H1 (cell line): ENCODE measurements around the gene POLN. TPM values are rescaled to one million over a fixed set of nuclear protein-coding genes. Genes with fewer than 3 reads are reported as not detected.

Experiments
- CHD1 ChIP-seq: IDR thresholded peaks from 2 replicates; pipeline ENCODE4 v1.6.1; 2012; ENCODE audit warnings: low read depth, low read length, improper control_type of control experiment
- RFX5 ChIP-seq: IDR thresholded peaks from 2 replicates; pipeline ENCODE4 v1.6.1; 2011; ENCODE audit warnings: low read depth, low read length, improper control_type of control experiment, borderline replicate concordance
- SIX5 ChIP-seq: IDR thresholded peaks from 2 replicates; pipeline ENCODE4 v1.6.1; 2011; ENCODE audit warnings: mild to moderate bottlenecking, low read depth, low read length
- SP4 ChIP-seq: IDR thresholded peaks from 2 replicates; pipeline ENCODE4 v1.6.1; 2012; ENCODE audit warnings: low read length, inconsistent platforms
- polyA plus RNA-seq, 7 experiments: library from polyadenylated mRNA; depleted of rRNA in 3 of 7; stranded (reverse) in 5 of 7; unstranded in 2 of 7; fragments of >200 nt in 5 of 7; fragments of 200-250 nt in 2 of 7; gene quantifications; 1 replicate in 5 of 7; 2 replicates in 1 of 7; 4 replicates in 1 of 7; pipeline versions ENCODE4 v1.2.1 to v1.2.3, GENCODE V29; 2011 to 2013; ENCODE audit warnings: missing spikeins in 2 of 7, mixed read lengths in 2 of 7
- total RNA-seq: library from RNA; stranded (reverse); fragmentation: NEBNext Ultra II Directional; extraction: Animal tissue kit (Norgen Biotek cat#: 25700); gene quantifications from 2 replicates; pipeline ENCODE4 v1.2.1, GENCODE V29; 2021

POLN gene
- total and polyA plus RNA-seq, 2 of the 8 experiments (the other 6 are each of a cell fraction or from before 2014, with no cell fraction given), result 0.98 to 1.5 TPM

GRCh38 chr4:2103843-2104547 lies 137.9 kb downstream of the POLN start (continued):
- no peak for TF ChIP-seq RFX5
- TF ChIP-seq SIX5, result no peak
- TF ChIP-seq CHD1, result no peak
- TF ChIP-seq SP4, result no peak
